Stomach (tissue), 4 donors: ENCODE measurements around the gene CCDC86.

Experiments used
- EP300 ChIP-seq: sonication (generic); formaldehyde crosslinking; IDR thresholded peaks from one replicate; pipeline ENCODE4 v1.6.1; 2017; ENCODE audit warnings: antibody characterized with exemption
- POLR2A ChIP-seq, 4 donors: fragments of 450-650 bp; IDR thresholded peaks; one replicate each; pipeline ENCODE4 v1.6.1; 2016; ENCODE audit warnings: antibody characterized with exemption in 4 of 4, control low read depth in 2 of 4, mild to moderate bottlenecking in 1 of 4, moderate library complexity in 1 of 4
- TF ChIP-seq, protein P1 (sequence below), 7 experiments: fragments of 450-650 bp in 4 of 7; fragments of 200-600 bp in 3 of 7; sonication (generic) in 3 of 7; IDR thresholded peaks; one replicate each; pipeline ENCODE4 v1.5.1; 2016 to 2019; ENCODE audit warnings: antibody characterized with exemption in 7 of 7, control low read depth in 2 of 7, mild to moderate bottlenecking in 1 of 7

DNA sequence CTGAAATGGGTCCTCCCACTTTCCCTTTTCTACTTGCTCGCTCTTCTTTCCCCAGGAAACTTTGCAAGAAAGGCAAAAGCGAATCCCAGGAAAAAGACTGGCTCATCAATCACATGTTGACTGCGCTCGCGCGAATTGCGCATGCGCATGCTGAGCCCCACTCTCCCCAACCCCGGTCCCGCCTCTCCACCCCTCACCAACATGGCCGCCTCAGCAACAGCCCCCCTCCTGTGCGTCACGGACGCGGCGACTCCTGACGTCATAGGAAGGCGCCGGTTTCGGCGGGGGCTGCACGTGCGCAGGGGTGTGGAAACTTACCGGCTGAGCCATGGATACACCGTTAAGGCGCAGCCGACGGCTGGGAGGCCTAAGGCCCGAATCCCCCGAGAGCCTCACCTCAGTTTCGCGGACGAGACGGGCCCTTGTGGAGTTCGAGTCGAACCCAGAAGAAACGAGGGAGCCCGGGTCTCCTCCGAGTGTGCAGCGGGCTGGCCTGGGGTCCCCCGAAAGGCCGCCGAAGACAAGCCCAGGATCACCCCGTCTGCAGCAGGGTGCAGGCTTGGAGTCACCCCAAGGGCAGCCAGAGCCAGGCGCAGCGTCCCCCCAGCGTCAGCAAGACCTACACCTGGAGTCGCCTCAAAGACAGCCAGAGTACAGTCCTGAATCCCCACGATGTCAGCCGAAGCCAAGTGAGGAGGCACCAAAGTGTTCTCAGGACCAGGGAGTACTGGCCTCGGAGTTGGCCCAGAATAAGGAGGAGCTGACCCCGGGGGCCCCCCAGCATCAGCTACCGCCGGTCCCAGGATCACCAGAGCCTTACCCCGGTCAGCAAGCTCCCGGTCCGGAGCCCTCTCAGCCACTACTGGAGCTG is at the start of gene CCDC86:
- no peak for TF ChIP-seq POLR2A (IDR thresholded peaks at IDR 0.05)
- TF ChIP-seq, protein P1, sequence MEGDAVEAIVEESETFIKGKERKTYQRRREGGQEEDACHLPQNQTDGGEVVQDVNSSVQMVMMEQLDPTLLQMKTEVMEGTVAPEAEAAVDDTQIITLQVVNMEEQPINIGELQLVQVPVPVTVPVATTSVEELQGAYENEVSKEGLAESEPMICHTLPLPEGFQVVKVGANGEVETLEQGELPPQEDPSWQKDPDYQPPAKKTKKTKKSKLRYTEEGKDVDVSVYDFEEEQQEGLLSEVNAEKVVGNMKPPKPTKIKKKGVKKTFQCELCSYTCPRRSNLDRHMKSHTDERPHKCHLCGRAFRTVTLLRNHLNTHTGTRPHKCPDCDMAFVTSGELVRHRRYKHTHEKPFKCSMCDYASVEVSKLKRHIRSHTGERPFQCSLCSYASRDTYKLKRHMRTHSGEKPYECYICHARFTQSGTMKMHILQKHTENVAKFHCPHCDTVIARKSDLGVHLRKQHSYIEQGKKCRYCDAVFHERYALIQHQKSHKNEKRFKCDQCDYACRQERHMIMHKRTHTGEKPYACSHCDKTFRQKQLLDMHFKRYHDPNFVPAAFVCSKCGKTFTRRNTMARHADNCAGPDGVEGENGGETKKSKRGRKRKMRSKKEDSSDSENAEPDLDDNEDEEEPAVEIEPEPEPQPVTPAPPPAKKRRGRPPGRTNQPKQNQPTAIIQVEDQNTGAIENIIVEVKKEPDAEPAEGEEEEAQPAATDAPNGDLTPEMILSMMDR (IDR thresholded peaks at IDR 0.05): peak in 1 of 7 experiments; percentile 21
- TF ChIP-seq EP300: no peak
